ENCODE results near the gene MED23. TPM values are rescaled to one million over a fixed set of nuclear protein-coding genes. Genes with fewer than 3 reads are reported as not detected.

Gene MED23
- total RNA-seq: 10 to 100 TPM; 26.1 to 27.8 TPM

GRCh38 chr6:131627724-131628682 is at the start of gene MED23:
Gene MED23, minus strand, starts transcription at chr6:131628242. Its CDS starts 193 bp downstream, at chr6:131628049.
- ChIA-PET CTCF (interaction anchor here (0.6 to 4.7 kb wide), 55 partner anchors 10 to 1197 kb away, joined by 3 to 75 read pairs (median 5); partner anchors contain the start of genes ARG1, ENPP1 and ENPP3), POLR2A (interaction anchor here (0.6 to 1.5 kb wide), 9 partner anchors 10 to 735 kb away, joined by 3 to 12 read pairs (median 5); no protein-coding TSS in a partner anchor)
- Mint-ChIP-seq H3K4me1 (ENCODE audit: low read depth) (peaks cover 27% of the 10 kb centered on the region), H3K27ac (peak within 1 kb of the TSS; percentile 94), H3K27me3 (ENCODE audit: low read depth) (no peaks in the 10 kb centered on the region), H3K36me3 (ENCODE audit: low read depth) (peaks cover 12% of the 10 kb centered on the region), H3K9me3 (ENCODE audit: insufficient read depth) (no peaks in the 10 kb centered on the region), H3K4me3 (peak within 1 kb of the TSS; percentile 98)
- DNase-seq: peak; percentile 95
- peak; percentile 93 for ATAC-seq

GRCh38 chr6:131673184-131673583 is 45.1 kb upstream of the MED23 start:
- ATAC-seq (no peak), DNase-seq (no peak)
- Mint-ChIP-seq H3K27ac (no peak overlapping the region), H3K4me3 (no peak overlapping the region), H3K36me3 (ENCODE audit: low read depth) (peaks cover 2% of the 10 kb centered on the region), H3K9me3 (ENCODE audit: insufficient read depth) (no peaks in the 10 kb centered on the region), H3K4me1 (ENCODE audit: low read depth) (no peaks in the 10 kb centered on the region), H3K27me3 (ENCODE audit: low read depth) (no peaks in the 10 kb centered on the region)
- ChIA-PET CTCF (interaction anchor here (1.2 kb wide), 1 partner anchor 242 kb away, joined by 3 read pairs; no protein-coding TSS in a partner anchor), POLR2A (no interaction called here)

- peaks cover 2% of the 10 kb centered on the region for H3K36me3 Mint-ChIP-seq (ENCODE audit: low read depth)
- no peaks in the 10 kb centered on the region for H3K4me1 Mint-ChIP-seq (ENCODE audit: low read depth)
- DNase-seq: no peak
- ChIA-PET POLR2A (no interaction called here), CTCF (interaction anchor here (1.1 to 1.5 kb wide), 4 partner anchors 9 to 41 kb away, joined by 3 to 4 read pairs (median 4); no protein-coding TSS in a partner anchor)
- no peak overlapping the region for H3K27ac Mint-ChIP-seq
- no peak for ATAC-seq
- no peak overlapping the region for H3K4me3 Mint-ChIP-seq
- H3K27me3 Mint-ChIP-seq (ENCODE audit: low read depth): peaks cover 8% of the 10 kb centered on the region
- no peaks in the 10 kb centered on the region for H3K9me3 Mint-ChIP-seq (ENCODE audit: insufficient read depth)
These were observed 41.8 kb upstream of the MED23 start for GRCh38 chr6:131669891-131670290.

GRCh38 chr6:131663578-131664165 is 35.6 kb upstream of the MED23 start:
- Mint-ChIP-seq H3K36me3 (ENCODE audit: low read depth) (no peaks in the 10 kb centered on the region), H3K27me3 (ENCODE audit: low read depth) (peaks cover 8% of the 10 kb centered on the region), H3K4me3 (no peak overlapping the region), H3K4me1 (ENCODE audit: low read depth) (no peaks in the 10 kb centered on the region), H3K9me3 (ENCODE audit: insufficient read depth) (no peaks in the 10 kb centered on the region), H3K27ac (no peak overlapping the region)
- ChIA-PET CTCF (interaction anchor here (0.7 kb wide), 1 partner anchor 24 kb away, joined by 3 read pairs; no protein-coding TSS in a partner anchor), POLR2A (no interaction called here)
- ATAC-seq: no peak
- DNase-seq: no peak

- Mint-ChIP-seq H3K4me3 (no peak overlapping the region), H3K27ac (no peak overlapping the region), H3K36me3 (ENCODE audit: low read depth) (no peaks in the 10 kb centered on the region), H3K4me1 (ENCODE audit: low read depth) (no peaks in the 10 kb centered on the region), H3K27me3 (ENCODE audit: low read depth) (no peaks in the 10 kb centered on the region), H3K9me3 (ENCODE audit: insufficient read depth) (no peaks in the 10 kb centered on the region)
- CTCF ChIA-PET: interaction anchor here (1.1 to 1.7 kb wide), 2 partner anchors 10 kb away, joined by 3 to 4 read pairs; no protein-coding TSS in a partner anchor
- no peak for DNase-seq
- POLR2A ChIA-PET: no interaction called here
- no peak for ATAC-seq
These were observed 32.2 kb upstream of the MED23 start for GRCh38 chr6:131660195-131660594.

GRCh38 chr6:131658287-131658686 is 30.2 kb upstream of the MED23 start:
- Mint-ChIP-seq H3K27ac (no peak overlapping the region), H3K4me1 (ENCODE audit: low read depth) (no peaks in the 10 kb centered on the region), H3K9me3 (ENCODE audit: insufficient read depth) (no peaks in the 10 kb centered on the region), H3K27me3 (ENCODE audit: low read depth) (no peaks in the 10 kb centered on the region), H3K4me3 (no peak overlapping the region), H3K36me3 (ENCODE audit: low read depth) (no peaks in the 10 kb centered on the region)
- ChIA-PET POLR2A (no interaction called here), CTCF (interaction anchor here (1.5 kb wide), 1 partner anchor 30 kb away, joined by 7 read pairs; the partner anchor contains the start of gene MED23)
- DNase-seq: no peak
- ATAC-seq: no peak

- no peaks in the 10 kb centered on the region for H3K36me3 Mint-ChIP-seq (ENCODE audit: low read depth)
- no peaks in the 10 kb centered on the region for H3K9me3 Mint-ChIP-seq (ENCODE audit: insufficient read depth)
- ChIA-PET CTCF (interaction anchor here (1.4 kb wide), 1 partner anchor 29 kb away, joined by 7 read pairs; the partner anchor contains the start of gene MED23), POLR2A (no interaction called here)
- DNase-seq: no peak
- H3K27ac Mint-ChIP-seq: no peak overlapping the region
- H3K27me3 Mint-ChIP-seq (ENCODE audit: low read depth): no peaks in the 10 kb centered on the region
- H3K4me1 Mint-ChIP-seq (ENCODE audit: low read depth): no peaks in the 10 kb centered on the region
- no peak for ATAC-seq
- H3K4me3 Mint-ChIP-seq: no peak overlapping the region
These were observed 29.6 kb upstream of the MED23 start for GRCh38 chr6:131657630-131658111.

GRCh38 chr6:131657222-131657621 is 29.2 kb upstream of the MED23 start:
- no peaks in the 10 kb centered on the region for H3K4me1 Mint-ChIP-seq (ENCODE audit: low read depth)
- H3K9me3 Mint-ChIP-seq (ENCODE audit: insufficient read depth): no peaks in the 10 kb centered on the region
- DNase-seq: no peak
- no peak overlapping the region for H3K4me3 Mint-ChIP-seq
- ChIA-PET POLR2A (no interaction called here), CTCF (interaction anchor here (1.4 kb wide), 1 partner anchor 29 kb away, joined by 7 read pairs; the partner anchor contains the start of gene MED23)
- no peak overlapping the region for H3K27ac Mint-ChIP-seq
- no peaks in the 10 kb centered on the region for H3K36me3 Mint-ChIP-seq (ENCODE audit: low read depth)
- H3K27me3 Mint-ChIP-seq (ENCODE audit: low read depth): no peaks in the 10 kb centered on the region
- ATAC-seq: no peak

GRCh38 chr6:131656667-131657066 is 28.6 kb upstream of the MED23 start:
- no peaks in the 10 kb centered on the region for H3K36me3 Mint-ChIP-seq (ENCODE audit: low read depth)
- H3K27ac Mint-ChIP-seq: no peak overlapping the region
- no peaks in the 10 kb centered on the region for H3K4me1 Mint-ChIP-seq (ENCODE audit: low read depth)
- H3K9me3 Mint-ChIP-seq (ENCODE audit: insufficient read depth): no peaks in the 10 kb centered on the region
- H3K27me3 Mint-ChIP-seq (ENCODE audit: low read depth): no peaks in the 10 kb centered on the region
- H3K4me3 Mint-ChIP-seq: no peak overlapping the region
- ChIA-PET CTCF (interaction anchor here (0.6 to 2.6 kb wide), 4 partner anchors 17 to 162 kb away, joined by 3 to 16 read pairs (median 6); partner anchors contain the start of gene MED23), POLR2A (no interaction called here)
- DNase-seq: no peak
- no peak for ATAC-seq

GRCh38 chr6:131655951-131656350 is 27.9 kb upstream of the MED23 start:
- H3K27me3 Mint-ChIP-seq (ENCODE audit: low read depth): no peaks in the 10 kb centered on the region
- ATAC-seq (no peak), DNase-seq (no peak)
- no peak overlapping the region for H3K27ac Mint-ChIP-seq
- no peaks in the 10 kb centered on the region for H3K9me3 Mint-ChIP-seq (ENCODE audit: insufficient read depth)
- no peaks in the 10 kb centered on the region for H3K4me1 Mint-ChIP-seq (ENCODE audit: low read depth)
- H3K4me3 Mint-ChIP-seq: no peak overlapping the region
- ChIA-PET POLR2A (no interaction called here), CTCF (interaction anchor here (1.3 to 2.6 kb wide), 2 partner anchors 16 to 28 kb away, joined by 4 to 16 read pairs; partner anchors contain the start of gene MED23)
- no peaks in the 10 kb centered on the region for H3K36me3 Mint-ChIP-seq (ENCODE audit: low read depth)

- ATAC-seq (no peak), DNase-seq (no peak)
- no peaks in the 10 kb centered on the region for H3K9me3 Mint-ChIP-seq (ENCODE audit: insufficient read depth)
- ChIA-PET CTCF (interaction anchor here (1.3 to 2.6 kb wide), 2 partner anchors 15 to 27 kb away, joined by 4 to 16 read pairs; partner anchors contain the start of gene MED23), POLR2A (no interaction called here)
- H3K4me3 Mint-ChIP-seq: no peak overlapping the region
- H3K27me3 Mint-ChIP-seq (ENCODE audit: low read depth): no peaks in the 10 kb centered on the region
- no peaks in the 10 kb centered on the region for H3K36me3 Mint-ChIP-seq (ENCODE audit: low read depth)
- no peaks in the 10 kb centered on the region for H3K4me1 Mint-ChIP-seq (ENCODE audit: low read depth)
- H3K27ac Mint-ChIP-seq: no peak overlapping the region
These were observed 27.3 kb upstream of the MED23 start for GRCh38 chr6:131655387-131655786.
